ENCODE results near the gene SNX24. TPM values are rescaled to one million over a fixed set of nuclear protein-coding genes. Genes with fewer than 3 reads are reported as not detected.

Gene SNX24
- total RNA-seq, 1 donor from 2014 or later = 16.0 TPM

- no peak overlapping the region for H3K4me3 ChIP-seq
- TF ChIP-seq, protein P1, sequence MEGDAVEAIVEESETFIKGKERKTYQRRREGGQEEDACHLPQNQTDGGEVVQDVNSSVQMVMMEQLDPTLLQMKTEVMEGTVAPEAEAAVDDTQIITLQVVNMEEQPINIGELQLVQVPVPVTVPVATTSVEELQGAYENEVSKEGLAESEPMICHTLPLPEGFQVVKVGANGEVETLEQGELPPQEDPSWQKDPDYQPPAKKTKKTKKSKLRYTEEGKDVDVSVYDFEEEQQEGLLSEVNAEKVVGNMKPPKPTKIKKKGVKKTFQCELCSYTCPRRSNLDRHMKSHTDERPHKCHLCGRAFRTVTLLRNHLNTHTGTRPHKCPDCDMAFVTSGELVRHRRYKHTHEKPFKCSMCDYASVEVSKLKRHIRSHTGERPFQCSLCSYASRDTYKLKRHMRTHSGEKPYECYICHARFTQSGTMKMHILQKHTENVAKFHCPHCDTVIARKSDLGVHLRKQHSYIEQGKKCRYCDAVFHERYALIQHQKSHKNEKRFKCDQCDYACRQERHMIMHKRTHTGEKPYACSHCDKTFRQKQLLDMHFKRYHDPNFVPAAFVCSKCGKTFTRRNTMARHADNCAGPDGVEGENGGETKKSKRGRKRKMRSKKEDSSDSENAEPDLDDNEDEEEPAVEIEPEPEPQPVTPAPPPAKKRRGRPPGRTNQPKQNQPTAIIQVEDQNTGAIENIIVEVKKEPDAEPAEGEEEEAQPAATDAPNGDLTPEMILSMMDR (IDR thresholded peaks at IDR 0.05; ENCODE audit: borderline replicate concordance) = no peak
- no peaks in the 10 kb centered on the region for H3K27me3 ChIP-seq (ENCODE audit: low read depth)
- H3K4me1 ChIP-seq = peaks cover 20% of the 10 kb centered on the region
- intact Hi-C loops (cut with micrococcal nuclease) = no loop called here
- no peak for DNase-seq
- H3K9me3 ChIP-seq (replicated peaks) = no peaks in the 10 kb centered on the region
- H3K36me3 ChIP-seq = peaks cover 9% of the 10 kb centered on the region
- no peak overlapping the region for H3K27ac ChIP-seq (replicated peaks)
These were observed 98.6 kb downstream of the SNX24 start for GRCh38 chr5:122944051-122944450.

- no peak for DNase-seq
- no peaks in the 10 kb centered on the region for H3K27me3 ChIP-seq (ENCODE audit: low read depth)
- intact Hi-C loops (cut with micrococcal nuclease) = no loop called here
- H3K4me1 ChIP-seq = peaks cover 15% of the 10 kb centered on the region
- H3K36me3 ChIP-seq = peaks cover 9% of the 10 kb centered on the region
- TF ChIP-seq, protein P1 (IDR thresholded peaks at IDR 0.05; ENCODE audit: borderline replicate concordance) = no peak
- H3K4me3 ChIP-seq = no peak overlapping the region
- H3K9me3 ChIP-seq (replicated peaks) = no peaks in the 10 kb centered on the region
- H3K27ac ChIP-seq (replicated peaks) = no peak overlapping the region
These were observed 102.0 kb downstream of the SNX24 start for GRCh38 chr5:122947372-122947771.

- intact Hi-C loops (cut with micrococcal nuclease) = no loop called here
- Histone ChIP-seq H3K4me1 (peaks cover 11% of the 10 kb centered on the region), H3K27ac (replicated peaks) (no peak overlapping the region), H3K4me3 (no peak overlapping the region), H3K36me3 (peaks cover 9% of the 10 kb centered on the region), H3K27me3 (ENCODE audit: low read depth) (no peaks in the 10 kb centered on the region), H3K9me3 (replicated peaks) (no peaks in the 10 kb centered on the region)
- no peak for DNase-seq
- TF ChIP-seq, protein P1 (IDR thresholded peaks at IDR 0.05; ENCODE audit: borderline replicate concordance) = no peak
These were observed 102.4 kb downstream of the SNX24 start for GRCh38 chr5:122947772-122948171.

- H3K4me3 ChIP-seq = no peak overlapping the region
- H3K9me3 ChIP-seq (replicated peaks) = no peaks in the 10 kb centered on the region
- peaks cover 6% of the 10 kb centered on the region for H3K4me1 ChIP-seq
- DNase-seq = no peak
- H3K36me3 ChIP-seq = peaks cover 9% of the 10 kb centered on the region
- intact Hi-C loops (cut with micrococcal nuclease) = no loop called here
- no peaks in the 10 kb centered on the region for H3K27me3 ChIP-seq (ENCODE audit: low read depth)
- TF ChIP-seq, protein P1 (IDR thresholded peaks at IDR 0.05; ENCODE audit: borderline replicate concordance) = no peak
- no peak overlapping the region for H3K27ac ChIP-seq (replicated peaks)
These were observed 102.9 kb downstream of the SNX24 start for GRCh38 chr5:122948319-122948718.

- TF ChIP-seq, protein P1 (IDR thresholded peaks at IDR 0.05; ENCODE audit: borderline replicate concordance) = no peak
- Histone ChIP-seq H3K4me1 (no peaks in the 10 kb centered on the region), H3K27ac (replicated peaks) (no peak overlapping the region), H3K9me3 (replicated peaks) (peaks cover 2% of the 10 kb centered on the region), H3K36me3 (peaks cover 20% of the 10 kb centered on the region), H3K4me3 (no peak overlapping the region), H3K27me3 (ENCODE audit: low read depth) (no peaks in the 10 kb centered on the region)
- DNase-seq = no peak
- intact Hi-C loops (cut with micrococcal nuclease) = no loop called here
These were observed 106.2 kb downstream of the SNX24 start for GRCh38 chr5:122951658-122952057.

GRCh38 chr5:122954719-122955118, 109.3 kb downstream of the SNX24 start:
- Histone ChIP-seq H3K36me3 (peaks cover 14% of the 10 kb centered on the region), H3K4me3 (no peak overlapping the region), H3K9me3 (replicated peaks) (peaks cover 20% of the 10 kb centered on the region), H3K27ac (replicated peaks) (no peak overlapping the region), H3K4me1 (no peaks in the 10 kb centered on the region), H3K27me3 (ENCODE audit: low read depth) (no peaks in the 10 kb centered on the region)
- TF ChIP-seq, protein P1 (IDR thresholded peaks at IDR 0.05; ENCODE audit: borderline replicate concordance) = no peak
- intact Hi-C loops (cut with micrococcal nuclease) = no loop called here
- DNase-seq = no peak

Data from left ventricle myocardium inferior (tissue), 1 donor.